Activated T-helper 2 cell treated with anti-CD3 and anti-CD28 coated beads, Interferon-gamma antibody, Interleukin-2, Interleukin-4, amounts not matched to agents 10 μg/mL and 5 μg/mL and 100 μg/mL, durations not matched to agents 14 hours and 24 hours and 36 hours (primary cell): ENCODE data around the gene MVP. TPM values are rescaled to one million over a fixed set of nuclear protein-coding genes. Genes with fewer than 3 reads are reported as not detected.
"Not testable (repeated sequence)": the region's sequence is repeated elsewhere in the genome, so short reads cannot be mapped to it uniquely, and the experiment has no call there.

Source experiments
- DNase-seq: peaks from one replicate; pipeline ENCODE4 v3.0.0; 2021; ENCODE audit warnings: low spot score
- H3K27ac Mint-ChIP-seq: one replicate; pipeline ENCODE4 v1.8.0; 2021; ENCODE audit warnings: mixed read lengths
- H3K27me3 Mint-ChIP-seq: one replicate; pipeline ENCODE4 v1.8.0; 2021; ENCODE audit warnings: low read depth, mixed read lengths
- H3K36me3 Mint-ChIP-seq: one replicate; pipeline ENCODE4 v1.8.0; 2021; ENCODE audit warnings: low read depth, mixed read lengths
- H3K4me1 Mint-ChIP-seq: one replicate; pipeline ENCODE4 v1.8.0; 2021; ENCODE audit warnings: low read depth, mixed read lengths
- H3K4me3 Mint-ChIP-seq: one replicate; pipeline ENCODE4 v1.8.0; 2021; ENCODE audit warnings: low read depth, mild to moderate bottlenecking, moderate library complexity, mixed read lengths
- H3K9me3 Mint-ChIP-seq: one replicate; pipeline ENCODE4 v1.8.0; 2021; ENCODE audit warnings: mixed read lengths
- intact Hi-C: fragments of 100-400 bp; cut with micrococcal nuclease; formaldehyde crosslinking; loops from one replicate; pipeline ENCODE4 v1.15.1; 2023
- total RNA-seq: library from RNA; stranded (reverse); gene quantifications from 2 replicates; pipeline ENCODE4 v1.2.3, GENCODE V29; 2022

Gene MVP
- total RNA-seq, 1 donor from 2014 or later = 135 TPM

DNA sequence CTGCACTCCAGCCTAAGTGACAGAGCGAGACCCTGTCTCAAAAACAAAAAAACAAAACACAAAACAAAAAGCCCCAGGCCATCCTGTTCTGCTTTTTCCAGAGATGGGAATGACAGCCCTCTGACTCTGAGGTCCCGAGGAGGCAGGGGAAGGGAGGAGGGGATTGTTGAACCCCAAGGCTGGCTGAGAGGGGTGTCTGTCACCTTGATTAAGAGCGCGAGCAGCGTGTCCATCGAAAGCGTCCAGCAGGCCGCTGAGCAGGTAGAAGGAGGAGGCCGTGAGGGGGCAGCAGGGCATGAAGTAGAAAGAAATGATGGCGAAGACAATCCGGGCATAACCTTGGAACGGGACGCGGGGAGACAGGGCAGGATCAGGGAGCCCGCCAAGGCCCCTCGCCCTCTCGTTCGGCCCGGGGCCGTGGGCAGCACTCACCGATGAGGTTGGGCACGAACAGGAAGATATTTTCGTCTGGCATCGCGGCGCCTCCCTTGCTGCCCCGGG, 42.2 kb downstream of the MVP start:
- no peaks in the 10 kb centered on the region for H3K9me3 Mint-ChIP-seq
- peaks cover 16% of the 10 kb centered on the region for H3K4me1 Mint-ChIP-seq
- peak overlapping the region; percentile 92 for H3K27ac Mint-ChIP-seq
- intact Hi-C loops = loop anchor here (2.0 to 10.0 kb wide), 2 partner anchors 58 to 132 kb away; partner anchors contain the start of genes HIRIP3 and INO80E
- peaks cover 32% of the 10 kb centered on the region for H3K36me3 Mint-ChIP-seq
- H3K27me3 Mint-ChIP-seq = no peaks in the 10 kb centered on the region
- peak overlapping the region; percentile 98 for H3K4me3 Mint-ChIP-seq
- no peak for DNase-seq

DNA sequence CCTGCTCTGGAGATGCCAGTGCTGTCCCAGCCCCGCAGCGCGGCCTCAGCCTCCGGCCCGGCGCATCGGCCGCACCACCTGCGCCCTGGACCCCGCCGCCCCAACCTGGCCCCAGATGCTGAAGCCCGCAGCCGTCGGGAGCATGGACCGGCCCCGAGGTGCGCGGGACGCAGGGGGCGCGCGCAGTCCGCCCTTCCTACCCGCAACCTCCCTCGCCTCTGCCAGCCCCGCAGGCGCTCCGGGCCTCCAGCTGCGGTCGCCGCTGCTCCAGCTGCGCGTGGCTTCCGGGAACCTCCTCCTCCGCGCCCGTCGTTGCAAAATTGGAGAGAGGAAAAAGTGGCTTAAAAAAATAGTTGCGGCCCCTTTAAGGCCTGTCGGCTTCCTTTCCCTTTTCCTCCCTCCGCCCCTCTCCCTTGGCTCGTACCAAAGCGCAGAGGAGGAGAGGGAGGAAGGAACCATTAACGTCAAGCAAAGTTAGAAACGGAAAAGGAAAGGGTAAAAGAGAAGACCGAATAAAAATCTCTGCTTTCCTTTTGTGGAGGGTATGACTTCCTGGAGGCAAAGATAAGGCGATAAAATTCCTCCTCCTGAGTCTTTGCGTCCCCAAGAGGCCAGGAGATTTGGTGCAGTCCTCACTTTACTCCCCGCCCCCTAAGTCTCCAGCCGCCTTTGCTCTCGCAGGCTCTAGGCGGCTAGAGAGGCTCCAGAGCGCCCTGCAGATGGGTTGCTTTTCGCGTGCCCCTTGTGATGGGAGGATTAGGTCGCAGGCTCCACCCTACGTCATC, 42.8 kb downstream of the MVP start, which contains the start of gene CDIPT:
TSS of gene CDIPT (minus strand) at position 343 of the 785 bp plus-strand sequence. CDS start 369 bp downstream, outside the sequence.
- Mint-ChIP-seq H3K27ac (peak within 1 kb of the TSS; percentile 99), H3K4me3 (peak within 1 kb of the TSS; percentile 98), H3K27me3 (no peaks in the 10 kb centered on the region), H3K4me1 (peaks cover 19% of the 10 kb centered on the region), H3K36me3 (peaks cover 30% of the 10 kb centered on the region), H3K9me3 (no peaks in the 10 kb centered on the region)
- peak; percentile 90 for DNase-seq
- intact Hi-C loops = loop anchor here (1.0 to 10.0 kb wide), 5 partner anchors 47 to 795 kb away; partner anchors contain the start of genes FBRS, HIRIP3, INO80E and KCTD13

DNA sequence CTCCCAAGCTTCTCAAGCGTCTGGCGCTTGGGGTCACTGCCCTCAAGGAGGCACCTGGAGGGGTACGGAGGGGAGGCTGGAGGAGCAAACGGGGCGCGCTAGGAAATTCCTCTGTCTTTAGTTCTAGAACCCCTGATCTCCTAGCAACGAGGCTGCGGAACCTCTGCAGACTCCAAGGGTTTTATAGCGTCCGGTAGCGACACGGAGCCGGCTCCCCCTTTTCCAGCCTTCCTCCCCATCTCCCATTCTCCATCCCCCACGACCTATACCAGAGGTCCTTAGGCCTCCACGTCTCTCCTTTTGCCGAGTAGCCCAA, 43.4 kb downstream of the MVP start:
- Mint-ChIP-seq H3K36me3 (peaks cover 24% of the 10 kb centered on the region), H3K4me1 (peaks cover 17% of the 10 kb centered on the region), H3K27me3 (no peaks in the 10 kb centered on the region), H3K27ac (peak overlapping the region; percentile 99), H3K9me3 (no peaks in the 10 kb centered on the region), H3K4me3 (peak overlapping the region; percentile 98)
- intact Hi-C loops = loop anchor here (1.0 to 10.0 kb wide), 5 partner anchors 47 to 795 kb away; partner anchors contain the start of genes FBRS, HIRIP3, INO80E and KCTD13
- DNase-seq = no peak

DNA sequence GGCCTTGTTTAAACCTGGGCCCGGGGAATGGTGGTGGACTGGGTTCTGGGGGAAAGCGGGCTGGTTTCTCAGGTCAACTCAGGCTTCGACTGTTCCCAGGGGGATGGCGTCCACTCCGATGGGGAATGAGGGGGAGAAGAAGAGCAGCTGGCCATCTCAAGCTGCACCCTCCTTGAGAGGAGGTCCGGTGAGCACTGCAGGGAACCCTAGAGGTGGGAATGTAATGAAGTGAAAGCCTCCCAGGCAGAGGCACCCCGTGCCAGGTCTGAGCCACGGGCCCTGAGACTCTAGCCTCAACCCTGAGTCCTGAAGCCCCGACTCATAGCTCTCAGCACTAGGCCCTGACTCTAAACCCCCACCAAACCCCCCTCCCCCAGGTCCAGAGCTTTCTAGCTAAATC, 43.9 kb downstream of the MVP start:
- no peak for DNase-seq
- H3K36me3 Mint-ChIP-seq = peaks cover 18% of the 10 kb centered on the region
- H3K27ac Mint-ChIP-seq = no peak overlapping the region
- H3K4me3 Mint-ChIP-seq = no peak overlapping the region
- H3K4me1 Mint-ChIP-seq = peaks cover 17% of the 10 kb centered on the region
- intact Hi-C loops = loop anchor here (10.0 kb wide), 1 partner anchor 131 kb away; the partner anchor contains the start of genes HIRIP3 and INO80E
- no peaks in the 10 kb centered on the region for H3K27me3 Mint-ChIP-seq
- no peaks in the 10 kb centered on the region for H3K9me3 Mint-ChIP-seq

DNA sequence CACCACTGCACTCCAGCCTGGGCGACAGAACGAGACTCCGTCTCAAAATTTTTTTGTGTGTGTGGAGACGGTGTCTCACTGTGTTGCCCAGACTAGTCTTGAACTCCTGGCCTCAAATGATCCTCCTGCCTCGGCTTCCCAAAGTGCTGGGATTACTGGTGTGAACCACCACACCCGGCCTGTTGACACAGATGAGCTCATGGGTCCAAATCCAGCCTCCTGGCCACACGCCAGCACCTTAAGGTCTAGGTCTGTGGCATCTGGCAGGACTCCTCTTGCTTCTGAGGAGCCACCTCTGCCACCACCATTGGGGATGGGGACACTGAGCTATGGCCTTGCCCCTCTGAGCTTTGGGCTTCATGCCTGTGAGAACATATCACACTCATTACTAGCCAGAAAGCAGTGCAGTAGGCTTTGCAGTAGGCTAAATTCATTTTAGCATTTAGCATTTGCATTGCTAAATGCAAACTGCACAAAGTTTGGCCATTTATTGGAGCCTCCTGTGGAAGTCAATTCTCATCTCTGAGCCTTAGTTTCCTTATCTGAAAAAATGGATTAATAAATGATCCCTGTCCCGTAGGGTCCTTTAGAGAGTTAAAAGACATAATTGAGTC, 48.2 kb downstream of the MVP start:
- Mint-ChIP-seq H3K27ac (no peak overlapping the region), H3K36me3 (no peaks in the 10 kb centered on the region), H3K4me1 (peaks cover 4% of the 10 kb centered on the region), H3K27me3 (no peaks in the 10 kb centered on the region), H3K4me3 (no peak overlapping the region), H3K9me3 (no peaks in the 10 kb centered on the region)
- DNase-seq = no peak
- intact Hi-C loops = loop anchor here (10.0 kb wide), 1 partner anchor 126 kb away; the partner anchor contains the start of genes HIRIP3 and INO80E

DNA sequence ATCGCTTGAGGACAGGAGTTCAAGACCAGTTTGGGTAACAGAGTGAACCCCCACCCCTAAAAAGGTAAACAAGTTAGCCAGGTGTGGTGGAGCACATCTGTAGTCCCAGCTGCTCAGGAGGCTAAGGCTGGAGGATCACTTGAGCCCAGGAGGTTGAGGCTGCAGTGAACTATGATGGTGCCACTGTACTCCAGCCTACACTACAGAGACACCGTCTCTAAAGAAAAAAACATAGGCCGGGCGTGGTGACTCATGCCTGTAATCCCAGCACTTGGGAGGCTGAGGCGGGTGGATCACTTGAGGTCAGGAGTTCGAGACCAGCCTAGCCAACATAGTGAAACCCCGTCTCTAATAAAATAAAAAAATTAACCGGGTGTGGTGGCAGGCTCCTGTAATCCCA, 48.8 kb downstream of the MVP start:
- H3K9me3 Mint-ChIP-seq, DNase-seq, H3K4me3 Mint-ChIP-seq, H3K27ac Mint-ChIP-seq, H3K27me3 Mint-ChIP-seq, H3K4me1 Mint-ChIP-seq, H3K36me3 Mint-ChIP-seq: not testable (repeated sequence)
- intact Hi-C loops = loop anchor here (10.0 kb wide), 1 partner anchor 126 kb away; the partner anchor contains the start of genes HIRIP3 and INO80E

DNA sequence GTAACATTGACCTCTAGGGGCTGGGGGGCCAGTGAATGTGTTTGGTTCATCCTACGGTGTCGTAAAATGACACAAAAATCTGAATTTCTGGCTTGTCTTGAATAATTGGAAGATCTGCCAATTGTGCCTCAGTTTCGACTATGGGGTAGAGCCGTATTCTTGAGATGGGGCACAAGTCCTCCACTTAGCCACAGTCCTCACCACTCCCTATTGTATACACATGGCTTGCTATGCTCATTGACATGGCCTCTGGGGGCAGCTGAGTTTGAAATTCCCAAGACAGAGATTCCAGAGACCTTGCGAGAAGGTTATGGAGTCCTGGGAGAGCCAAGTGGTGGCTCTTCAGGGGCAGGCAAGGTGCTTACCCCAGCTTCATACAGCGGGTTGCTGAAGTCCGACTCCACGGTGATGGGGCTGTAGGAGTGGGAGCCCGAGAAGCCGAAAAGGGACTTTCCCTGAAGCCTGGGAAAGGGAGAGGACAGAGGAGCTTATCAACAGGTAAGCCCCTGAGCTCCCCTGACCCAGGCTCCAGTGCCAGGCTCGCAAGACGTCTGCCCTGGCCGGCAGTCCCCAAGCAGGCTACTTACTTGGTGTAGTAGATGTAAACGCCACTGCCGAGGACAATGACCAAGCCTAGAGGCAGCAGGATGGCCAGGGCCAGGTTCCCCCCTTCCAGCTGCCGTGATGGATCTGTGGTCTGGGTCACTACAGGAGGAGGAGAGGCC, 51.7 kb downstream of the MVP start:
- Mint-ChIP-seq H3K27me3 (peaks cover 9% of the 10 kb centered on the region), H3K4me1 (peaks cover 3% of the 10 kb centered on the region), H3K9me3 (no peaks in the 10 kb centered on the region), H3K27ac (no peak overlapping the region), H3K36me3 (no peaks in the 10 kb centered on the region), H3K4me3 (no peak overlapping the region)
- DNase-seq = no peak
- intact Hi-C loops = loop anchor here (10.0 kb wide), 1 partner anchor 153 kb away; the partner anchor contains the start of gene C16orf92

DNA sequence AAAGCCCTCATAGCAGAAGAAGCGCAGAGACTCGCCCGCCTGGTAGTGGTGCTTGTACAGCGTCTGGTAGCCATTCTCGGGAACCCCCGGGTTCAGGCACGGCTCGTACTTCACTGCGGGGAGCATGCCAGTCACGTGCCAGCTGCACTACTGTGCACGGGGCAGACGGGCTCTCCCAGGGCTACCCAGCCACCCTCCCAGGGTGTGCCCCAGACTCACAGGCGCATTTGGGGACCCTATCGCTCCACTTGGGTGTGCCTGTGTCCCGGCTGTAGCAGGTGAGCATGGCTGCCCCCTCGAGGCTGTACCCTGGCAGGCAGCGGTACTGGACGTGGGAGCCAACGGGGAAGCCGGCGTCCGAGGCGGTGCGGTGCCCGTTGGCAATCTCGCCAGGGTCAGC, 53.1 kb downstream of the MVP start:
- Mint-ChIP-seq H3K27me3 (peaks cover 22% of the 10 kb centered on the region), H3K4me1 (peaks cover 6% of the 10 kb centered on the region), H3K36me3 (no peaks in the 10 kb centered on the region), H3K4me3 (no peak overlapping the region), H3K9me3 (no peaks in the 10 kb centered on the region), H3K27ac (no peak overlapping the region)
- intact Hi-C loops = loop anchor here (10.0 kb wide), 1 partner anchor 151 kb away; the partner anchor contains the start of gene C16orf92
- no peak for DNase-seq

DNA sequence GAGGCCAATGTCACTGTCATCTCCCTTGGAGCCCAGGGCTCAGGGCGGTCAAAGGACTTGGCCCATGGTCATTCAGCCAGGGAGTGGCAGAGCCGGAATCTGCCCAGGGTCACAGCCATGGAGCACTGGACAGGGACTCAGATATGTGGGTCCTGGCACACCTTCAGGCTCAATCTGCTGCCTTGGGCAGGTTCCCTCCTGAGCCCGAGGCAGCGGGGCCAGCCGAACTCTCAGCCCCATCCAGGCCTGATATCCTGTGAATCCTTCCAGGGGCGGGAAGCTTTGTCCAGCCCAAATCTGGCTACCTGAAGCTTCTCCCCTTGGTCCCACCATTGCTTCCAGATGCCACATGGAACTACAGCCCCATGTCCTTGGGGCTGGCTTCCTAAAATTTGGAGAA, 54.9 kb downstream of the MVP start:
- peaks cover 24% of the 10 kb centered on the region for H3K27me3 Mint-ChIP-seq

DNA sequence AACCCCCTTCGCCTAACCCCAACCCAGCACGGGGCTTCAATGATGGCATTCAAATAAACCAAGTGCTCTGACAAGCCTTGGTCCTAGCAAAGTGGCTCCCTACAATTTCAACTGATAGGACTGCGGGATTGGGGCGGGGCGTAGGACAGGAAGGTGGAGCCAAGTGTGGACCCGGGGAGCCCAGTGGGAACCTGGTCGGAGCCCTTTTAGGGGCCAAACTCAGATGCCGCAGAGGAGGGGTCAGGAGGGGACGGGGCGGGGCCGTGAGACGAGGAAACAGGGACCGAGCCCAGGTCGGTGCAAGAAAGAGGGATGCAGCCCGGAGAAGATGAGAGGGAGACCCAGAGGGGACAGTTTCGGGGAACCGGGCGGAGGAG, 55.9 kb downstream of the MVP start:
- Mint-ChIP-seq H3K4me1 (peaks cover 6% of the 10 kb centered on the region), H3K27me3 (peaks cover 24% of the 10 kb centered on the region), H3K9me3 (no peaks in the 10 kb centered on the region), H3K27ac (no peak overlapping the region), H3K4me3 (peak overlapping the region; percentile 69), H3K36me3 (no peaks in the 10 kb centered on the region)
- no peak for DNase-seq
- intact Hi-C loops = loop anchor here (10.0 kb wide), 1 partner anchor 149 kb away; the partner anchor contains the start of gene C16orf92

More for the DNA sequence above, 54.9 kb downstream of the MVP start:
- H3K27ac Mint-ChIP-seq = no peak overlapping the region
- no peaks in the 10 kb centered on the region for H3K36me3 Mint-ChIP-seq
- intact Hi-C loops = loop anchor here (10.0 kb wide), 1 partner anchor 150 kb away; the partner anchor contains the start of gene C16orf92
- no peaks in the 10 kb centered on the region for H3K9me3 Mint-ChIP-seq
- H3K4me3 Mint-ChIP-seq = no peak overlapping the region
- peaks cover 6% of the 10 kb centered on the region for H3K4me1 Mint-ChIP-seq
- no peak for DNase-seq

DNA sequence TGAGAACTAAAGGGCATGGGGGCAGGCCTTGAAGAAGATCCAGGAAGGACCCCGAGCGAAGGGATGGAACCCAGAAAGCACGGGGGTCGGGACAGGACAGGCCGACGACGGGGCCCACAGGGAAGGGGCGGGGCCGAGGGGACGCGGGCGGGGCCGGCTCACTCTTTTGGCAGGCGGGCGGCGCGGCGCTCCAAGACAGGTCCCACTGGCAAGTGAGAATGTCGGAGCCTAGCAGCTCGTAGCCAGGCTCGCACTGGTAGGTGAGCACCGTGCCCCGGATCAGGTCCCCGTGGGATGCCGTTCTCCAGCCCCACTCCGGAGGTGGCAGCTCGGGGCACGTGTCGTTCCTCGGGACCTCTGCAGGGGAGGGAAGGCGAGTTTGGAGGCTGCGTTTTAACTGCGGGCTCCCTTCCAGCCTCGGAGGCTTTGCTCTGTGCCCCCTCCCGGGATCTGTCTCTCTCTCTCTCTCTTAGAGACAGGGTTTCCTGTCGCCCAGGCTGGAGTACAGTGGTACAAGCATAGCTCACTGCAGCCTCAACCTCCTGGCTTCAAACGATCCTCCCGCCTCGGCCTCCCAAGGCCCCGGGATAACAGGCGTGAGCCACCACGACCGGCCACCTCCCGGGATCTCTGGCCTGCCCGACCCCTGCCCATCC, 56.5 kb downstream of the MVP start:
- no peaks in the 10 kb centered on the region for H3K36me3 Mint-ChIP-seq
- DNase-seq = no peak

More for the DNA sequence above, 56.5 kb downstream of the MVP start:
- H3K9me3 Mint-ChIP-seq = no peaks in the 10 kb centered on the region
- H3K4me3 Mint-ChIP-seq = peak overlapping the region; percentile 69
- peaks cover 6% of the 10 kb centered on the region for H3K4me1 Mint-ChIP-seq
- H3K27me3 Mint-ChIP-seq = peaks cover 24% of the 10 kb centered on the region
- no peak overlapping the region for H3K27ac Mint-ChIP-seq
- intact Hi-C loops = loop anchor here (10.0 kb wide), 1 partner anchor 148 kb away; the partner anchor contains the start of gene C16orf92
